OCI-LY7 (cell line): Measurements from ENCODE around the gene TNFRSF25. TPM values are rescaled to one million over a fixed set of nuclear protein-coding genes. Genes with fewer than 3 reads are reported as not detected.
"Not testable (repeated sequence)": the region's sequence is repeated elsewhere in the genome, so short reads cannot be mapped to it uniquely, and the experiment has no call there.

ENCODE experiments used
- BruUV-seq: library from RNA; stranded (reverse); fragments of 400-500 nt; replicated peaks from 2 replicates; lab custom pipeline; 2021; lab: Mats Ljungman, UMichigan
- CTCF ChIA-PET: fragments of 300-600 bp; sonication (Branson Sonifier 250); formaldehyde crosslinking; loops from one replicate; lab custom pipeline; 2022; ENCODE audit warnings: antibody characterized with exemption; ENCODE audit not compliant: unreplicated experiment; lab: Charles Lee
- POLR2A ChIA-PET: fragments of 300-600 bp; sonication (Branson Sonifier 250); formaldehyde crosslinking; loops from one replicate; lab custom pipeline; 2022; ENCODE audit warnings: antibody characterized with exemption; lab: Charles Lee
- DNase-seq: peaks from one replicate; pipeline ENCODE4 v3.0.0-alpha.2; 2015; ENCODE audit warnings: low spot score
- H2AFZ ChIP-seq: fragments of 200-600 bp; sonication (generic), shearing (Covaris generic); 2 replicates; pipeline ENCODE4 v1.6.1; 2014; ENCODE audit warnings: mild to moderate bottlenecking, antibody characterized with exemption, low read length, moderate library complexity
- H3K27ac ChIP-seq: fragments of 200-600 bp; sonication (generic); 2 replicates; pipeline ENCODE4 v1.5.1; 2014; ENCODE audit warnings: mixed run types, low read depth, mild to moderate bottlenecking, moderate library complexity, low read length, inconsistent platforms; ENCODE audit not compliant: poor library complexity, severe bottlenecking
- H3K36me3 ChIP-seq: fragments of 200-600 bp; sonication (generic); 2 replicates; pipeline ENCODE4 v1.6.1; 2014; ENCODE audit warnings: mild to moderate bottlenecking, antibody characterized with exemption, low read length, moderate library complexity, mixed read lengths; ENCODE audit not compliant: insufficient read depth
- H3K4me1 ChIP-seq: fragments of 200-600 bp; sonication (generic); 2 replicates; pipeline ENCODE4 v1.5.1; 2014; ENCODE audit warnings: mild to moderate bottlenecking, low read length; ENCODE audit not compliant: insufficient read depth, poor library complexity, severe bottlenecking
- H3K4me2 ChIP-seq: fragments of 200-600 bp; sonication (generic); 2 replicates; pipeline ENCODE4 v1.6.1; 2014; ENCODE audit warnings: mild to moderate bottlenecking, low read length
- H3K4me3 ChIP-seq: fragments of 200-600 bp; sonication (generic); 2 replicates; pipeline ENCODE4 v1.5.1; 2014; ENCODE audit warnings: mild to moderate bottlenecking, low read depth, low read length; ENCODE audit not compliant: poor library complexity, severe bottlenecking
- H3K79me2 ChIP-seq: fragments of 200-600 bp; sonication (generic); 2 replicates; pipeline ENCODE4 v1.6.1; 2016; ENCODE audit warnings: low read depth, mild to moderate bottlenecking, low read length, moderate library complexity, mixed read lengths; ENCODE audit not compliant: insufficient read depth
- H3K9me2 ChIP-seq: fragments of 200-600 bp; sonication (generic); 2 replicates; pipeline ENCODE4 v1.6.1; 2016; ENCODE audit warnings: mild to moderate bottlenecking, low read length, mixed read lengths; ENCODE audit not compliant: insufficient read depth
- H3K9me3 ChIP-seq: fragments of 200-600 bp; sonication (generic); 2 replicates; pipeline ENCODE4 v1.6.1; 2014; ENCODE audit warnings: mild to moderate bottlenecking, mixed run types, low read length, mixed read lengths
- H4K20me1 ChIP-seq: fragments of 200-600 bp; sonication (generic); 2 replicates; pipeline ENCODE4 v1.6.1; 2014; ENCODE audit warnings: mild to moderate bottlenecking, antibody characterized with exemption, low read length, moderate library complexity, mixed read lengths; ENCODE audit not compliant: insufficient read depth
- CTCF ChIP-seq: fragments of 200-600 bp; sonication (generic); conservative IDR thresholded peaks from 2 replicates; pipeline ENCODE4 v1.5.1; 2014; ENCODE audit warnings: mild to moderate bottlenecking, antibody characterized with exemption, low read length, moderate library complexity, mixed read lengths
- EZH2phosphoT487 ChIP-seq: fragments of 200-600 bp; sonication (generic); IDR thresholded peaks from 2 replicates; pipeline ENCODE4 v1.6.1; 2018; ENCODE audit warnings: low read depth, borderline replicate concordance, mild to moderate bottlenecking, mixed run types, antibody characterized with exemption, low read length, moderate library complexity, mixed read lengths
- intact Hi-C: fragments of 100-400 bp; cut with micrococcal nuclease; formaldehyde crosslinking; loops from one replicate; pipeline ENCODE4 v1.10.0; 2022; ENCODE audit not compliant: unreplicated experiment
- total RNA-seq, 2 experiments: library from RNA; depleted of rRNA in 1 of 2; stranded (reverse); fragments of >200 nt in 1 of 2; shearing (Covaris generic) in 1 of 2; gene quantifications; 2 replicates each; pipeline ENCODE4 v1.2.3, GENCODE V29; 2014 to 2022

TNFRSF25 gene
- total RNA-seq, 2 experiments from 2014 or later = 1.7 to 2.8 TPM

GRCh38 chr1:6437012-6437700 is 28.8 kb downstream of the TNFRSF25 start:
- POLR2A ChIA-PET, BruUV-seq: not testable (repeated sequence)
- intact Hi-C loops = loop anchor here (10.0 kb wide), 1 partner anchor 192 kb away; the partner anchor contains the start of gene HES3

DNA sequence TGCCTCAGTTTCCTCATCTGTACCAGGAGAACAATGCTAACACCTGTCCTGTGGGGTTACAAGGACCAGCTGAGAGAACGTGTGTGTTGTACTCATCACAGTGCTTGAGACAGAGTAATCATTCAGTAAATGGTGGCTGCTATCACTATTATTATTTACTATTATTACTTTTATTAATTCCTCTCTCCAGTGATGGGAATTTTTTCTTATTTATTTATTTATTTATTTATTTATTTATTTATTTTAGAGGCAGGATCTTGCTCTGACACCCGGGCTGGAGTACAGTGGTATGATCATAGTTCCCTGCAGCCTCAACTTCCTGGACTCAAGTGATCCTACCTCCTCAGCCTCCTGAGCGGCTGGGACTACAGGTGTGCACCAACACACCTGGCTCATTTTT is 29.7 kb downstream of the TNFRSF25 start:
- H2AFZ ChIP-seq, POLR2A ChIA-PET, H3K9me2 ChIP-seq, DNase-seq, CTCF ChIA-PET, H3K4me3 ChIP-seq, H3K36me3 ChIP-seq, H3K9me3 ChIP-seq, H3K27ac ChIP-seq, H3K79me2 ChIP-seq, H4K20me1 ChIP-seq, H3K4me2 ChIP-seq, H3K4me1 ChIP-seq, BruUV-seq: not testable (repeated sequence)
- intact Hi-C loops = loop anchor here (10.0 kb wide), 1 partner anchor 191 kb away; the partner anchor contains the start of gene HES3

More at GRCh38 chr1:6437012-6437700, 28.8 kb downstream of the TNFRSF25 start:
- not testable (repeated sequence) for H2AFZ ChIP-seq, H3K79me2 ChIP-seq, H3K9me2 ChIP-seq, H3K4me3 ChIP-seq, H3K9me3 ChIP-seq, H3K27ac ChIP-seq, H3K36me3 ChIP-seq, H3K4me2 ChIP-seq, H3K4me1 ChIP-seq, H4K20me1 ChIP-seq, DNase-seq
- TF ChIP-seq CTCF = peak; percentile 43
- CTCF ChIA-PET = interaction anchor here (0.6 kb wide), 3 partner anchors 48 to 217 kb away, joined by 3 to 4 read pairs (median 3); no protein-coding TSS in a partner anchor

- CTCF ChIA-PET = no interaction called here
- H3K9me3 ChIP-seq = no peaks in the 10 kb centered on the region
- no peaks in the 10 kb centered on the region for H4K20me1 ChIP-seq
- no peak for TF ChIP-seq CTCF
- TF ChIP-seq EZH2phosphoT487 = no peak
- H3K9me2 ChIP-seq = no peaks in the 10 kb centered on the region
- no peak for DNase-seq
- H3K27ac ChIP-seq = no peak overlapping the region
- no peak overlapping the region for H3K4me2 ChIP-seq
- POLR2A ChIA-PET = no interaction called here
- no TSS peak for BruUV-seq
- intact Hi-C loops = loop anchor here (10.0 kb wide), 1 partner anchor 191 kb away; the partner anchor contains the start of gene HES3
- no peak overlapping the region for H2AFZ ChIP-seq
- H3K4me1 ChIP-seq = no peaks in the 10 kb centered on the region
- H3K79me2 ChIP-seq = no peaks in the 10 kb centered on the region
- no peak overlapping the region for H3K4me3 ChIP-seq
- H3K36me3 ChIP-seq = no peaks in the 10 kb centered on the region
Observed at GRCh38 chr1:6435547-6435946, 30.4 kb downstream of the TNFRSF25 start.
